T47D (cell line): ENCODE measurements around the gene CPED1.
"Not testable (repeated sequence)": the region's sequence is repeated elsewhere in the genome, so short reads cannot be mapped to it uniquely, and the experiment has no call there.

Experiments used
- DNase-seq, 2 experiments: peaks; one replicate each; pipeline versions ENCODE4 v3.0.0 to v3.0.0-alpha.2; 2011 to 2012; ENCODE audit warnings: low read depth in 1 of 2, low spot score in 1 of 2
- JUND ChIP-seq: IDR thresholded peaks from 2 replicates; pipeline ENCODE4 v1.6.1; 2012; ENCODE audit warnings: low read depth
- in situ Hi-C: cut with HindIII; loops from 2 replicates; pipeline ENCODE4 v1.10.0; 2016; ENCODE audit warnings: low sequenced_read_pairs, low pct_unique_long_range_greater_than_20kb

Gene CPED1

DNA sequence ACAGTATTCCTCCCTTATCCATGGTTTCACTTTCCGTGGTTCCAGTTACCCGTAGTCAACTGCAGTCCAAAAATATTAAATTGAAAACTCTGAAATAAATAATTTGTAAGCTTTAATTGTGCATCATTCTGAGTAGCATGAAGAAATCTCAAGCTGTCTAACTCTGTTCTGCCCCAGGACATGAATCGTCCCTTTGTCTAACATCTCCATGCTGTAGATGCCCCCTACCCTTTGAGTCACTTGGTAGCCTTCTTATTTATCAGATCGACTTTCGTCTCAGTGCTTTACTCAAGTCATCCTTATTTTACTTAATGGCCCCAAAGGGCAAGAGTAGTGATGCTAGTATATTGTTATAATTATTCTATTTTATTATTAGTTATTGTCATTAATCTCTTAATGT lies 41.8 kb downstream of the CPED1 start:
- DNase-seq: no peak
- in situ Hi-C loops: no loop called here
- TF ChIP-seq JUND: no peak

GRCh38 chr7:121032645-121033460 lies 44.3 kb downstream of the CPED1 start:
- TF ChIP-seq JUND: no peak

DNA sequence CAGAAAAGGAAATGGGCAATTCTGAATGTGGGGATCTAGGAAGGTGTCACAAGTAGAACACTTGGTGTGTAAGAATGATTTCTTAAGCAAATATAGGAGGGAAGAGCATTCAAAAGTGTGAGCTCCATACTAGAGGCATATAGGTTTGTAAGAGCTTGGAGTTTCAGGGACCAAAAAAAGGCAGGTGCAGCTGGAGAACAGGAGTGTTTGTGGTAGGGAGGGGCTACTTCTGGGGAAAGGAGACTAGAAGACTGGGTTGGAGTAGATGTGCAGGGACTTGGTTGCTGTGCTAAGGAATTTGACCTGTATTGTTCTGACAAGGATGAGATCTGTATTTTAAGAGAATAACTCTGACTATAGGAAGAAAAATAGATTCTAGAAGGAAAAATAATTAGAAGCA lies 46.4 kb downstream of the CPED1 start:
- in situ Hi-C loops: no loop called here
- TF ChIP-seq JUND: no peak
- DNase-seq: no peak

More at GRCh38 chr7:121032645-121033460, 44.3 kb downstream of the CPED1 start:
- in situ Hi-C loops: no loop called here
- no peak for DNase-seq

GRCh38 chr7:121036776-121037175 lies 48.3 kb downstream of the CPED1 start:
- in situ Hi-C loops: not testable (repeated sequence)

DNA sequence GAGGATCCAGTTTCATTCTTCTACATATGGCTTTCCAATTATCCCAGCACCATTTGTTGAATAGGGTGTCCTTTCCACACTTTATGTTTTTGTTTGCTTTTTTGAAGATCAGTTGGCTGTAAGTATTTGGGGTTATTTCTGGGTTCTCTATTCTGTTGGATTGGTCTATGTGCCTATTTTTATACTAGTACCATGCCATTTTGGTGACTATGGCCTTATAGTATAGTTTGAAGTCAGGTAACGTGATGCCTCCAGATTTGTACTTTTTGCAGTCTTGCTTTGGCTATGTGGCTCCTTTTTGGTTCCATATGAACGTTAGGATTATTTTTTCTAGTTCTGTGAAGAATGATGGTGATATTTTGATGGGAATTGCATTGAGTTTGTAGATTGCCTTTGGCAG lies 48.8 kb downstream of the CPED1 start:
- DNase-seq, in situ Hi-C loops: not testable (repeated sequence)

More at GRCh38 chr7:121036776-121037175, 48.3 kb downstream of the CPED1 start:
- not testable (repeated sequence) for DNase-seq

- in situ Hi-C loops: no loop called here
- DNase-seq: no peak
- no peak for TF ChIP-seq JUND
These were observed 49.6 kb downstream of the CPED1 start for GRCh38 chr7:121037957-121038716.

DNA sequence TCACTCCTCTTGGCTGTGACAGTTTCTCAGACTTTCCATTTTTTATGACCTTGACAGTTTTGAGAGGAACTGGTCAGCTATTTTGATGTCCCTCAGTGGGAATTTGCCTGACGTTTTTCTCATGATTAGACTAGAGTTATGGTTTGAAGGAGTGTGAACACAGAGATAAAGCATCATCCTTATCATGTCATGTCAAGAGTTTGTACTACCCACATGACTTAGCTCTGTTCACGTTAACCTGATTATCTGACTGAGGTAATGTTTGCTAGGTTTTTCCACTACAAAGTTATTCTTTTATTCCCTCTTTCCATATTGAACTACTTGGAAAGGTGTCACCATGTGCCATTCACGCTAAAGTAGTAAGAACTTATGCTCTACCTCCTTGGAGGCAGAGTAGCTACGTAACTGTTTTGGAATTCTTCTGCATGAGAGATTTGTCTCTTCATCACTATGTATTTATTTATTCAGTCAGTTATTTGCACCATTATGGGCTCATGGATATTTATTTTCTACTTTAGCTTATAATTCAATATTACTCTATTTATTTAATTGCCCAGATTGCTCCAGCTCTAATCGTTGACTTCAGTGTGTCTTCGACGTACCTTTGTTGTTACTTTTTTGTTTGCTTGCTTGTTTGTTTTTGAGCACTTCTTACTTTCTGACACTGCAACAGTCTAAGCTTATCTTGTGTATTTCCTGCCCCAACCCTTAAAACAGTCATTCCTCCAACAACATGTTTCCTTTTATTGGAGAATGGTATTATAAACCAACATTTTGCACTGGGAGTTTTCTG lies 50.4 kb downstream of the CPED1 start:
- TF ChIP-seq JUND: no peak
- DNase-seq: no peak
- in situ Hi-C loops: no loop called here

DNA sequence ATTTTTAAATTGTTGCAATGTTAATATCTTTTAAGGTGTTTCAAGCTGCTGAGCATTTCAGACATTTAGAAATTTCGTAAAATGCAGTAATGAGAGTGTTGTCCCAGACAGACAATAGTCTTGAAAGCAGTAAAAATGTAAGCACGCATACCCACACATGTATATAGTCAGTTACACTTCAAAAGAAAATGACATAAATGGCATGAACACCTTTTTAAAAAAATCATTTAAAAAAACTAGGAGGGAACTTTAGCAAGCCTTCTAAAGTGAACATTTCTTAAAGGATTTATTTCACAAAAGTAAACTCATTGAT lies 51.0 kb downstream of the CPED1 start:
- DNase-seq: no peak
- TF ChIP-seq JUND: no peak
- in situ Hi-C loops: no loop called here

- no peak for DNase-seq
- TF ChIP-seq JUND: no peak
- in situ Hi-C loops: no loop called here
These were observed 51.5 kb downstream of the CPED1 start for GRCh38 chr7:121039994-121040393.

DNA sequence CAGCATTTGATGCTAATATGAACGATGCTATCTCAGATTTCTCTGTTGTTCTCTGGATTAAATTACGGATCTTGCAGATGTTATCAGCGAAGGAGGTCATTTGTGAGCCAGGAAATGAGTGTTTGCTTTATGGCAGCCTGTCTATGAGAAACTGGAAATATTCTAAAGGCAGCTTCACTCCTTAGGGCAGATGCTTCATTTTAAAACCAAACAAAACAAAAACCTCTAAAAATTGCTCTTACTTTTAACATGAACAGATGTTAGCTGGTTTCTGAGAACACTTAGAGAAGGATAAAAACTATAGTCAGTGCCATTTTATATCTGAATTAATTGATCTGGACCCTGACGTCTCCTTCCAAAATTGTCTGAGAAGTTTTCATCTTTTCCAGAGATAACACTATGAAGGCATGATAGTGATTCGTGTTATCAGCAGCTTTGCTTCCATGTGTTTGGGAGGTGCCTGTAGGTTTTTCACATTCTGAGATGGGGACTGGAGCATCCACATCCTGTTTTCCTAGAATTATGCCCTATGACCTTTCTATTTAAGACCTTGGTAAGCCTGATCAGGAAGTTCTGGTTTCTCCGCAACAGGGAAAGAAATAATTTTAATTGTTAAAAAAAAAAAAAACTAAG lies 53.1 kb downstream of the CPED1 start:
- peak in 1 of 2 experiments; percentile 14 for DNase-seq
- no peak for TF ChIP-seq JUND
- in situ Hi-C loops: no loop called here

- in situ Hi-C loops: no loop called here
- DNase-seq: no peak
- no peak for TF ChIP-seq JUND
These were observed 53.7 kb downstream of the CPED1 start for GRCh38 chr7:121042195-121042594.

DNA sequence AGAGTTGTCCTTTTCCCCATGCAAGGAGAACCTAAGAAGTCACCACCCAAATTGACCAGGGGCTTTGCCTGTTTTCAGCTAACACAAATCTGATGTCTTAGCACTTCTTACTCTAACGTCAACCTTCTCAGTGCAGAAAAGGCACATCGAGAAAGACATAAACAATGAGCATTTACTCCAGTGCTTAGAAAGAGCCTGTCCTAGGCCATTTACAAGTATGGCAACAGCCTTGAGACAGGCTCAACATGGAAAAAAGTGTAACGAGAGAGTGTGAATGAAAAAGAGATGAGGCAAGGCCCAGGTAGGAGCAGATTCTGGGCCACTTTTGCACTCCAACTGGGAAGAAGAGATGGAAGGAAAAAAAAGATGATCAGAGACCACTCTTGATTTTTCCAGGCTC lies 54.4 kb downstream of the CPED1 start:
- in situ Hi-C loops: no loop called here
- TF ChIP-seq JUND: no peak
- DNase-seq: no peak
